ENCODE data around the gene PLCH1.

- TF ChIP-seq CTCF (IDR thresholded peaks at IDR 0.05; ENCODE audit: low read depth, low read length), result no peak
- TF ChIP-seq EZH2phosphoT487 (IDR thresholded peaks at IDR 0.05; ENCODE audit: low read depth), result no peak
These were observed 115.8 kb downstream of the PLCH1 start for GRCh38 chr3:155629056-155629455.
